ENCODE measurements around the gene DIAPH1. TPM values are rescaled to one million over a fixed set of nuclear protein-coding genes. Genes with fewer than 3 reads are reported as not detected.

The DIAPH1 gene
- total RNA-seq, 4 donors from 2014 or later, result 27.7 to 69.4 (median 30.2) TPM

GRCh38 chr5:141492168-141492885, 126.5 kb downstream of the DIAPH1 start:
- no peak for DNase-seq
- no peaks in the 10 kb centered on the region for H3K9me3 ChIP-seq
- no peak overlapping the region for H3K27ac ChIP-seq
- no peaks in the 10 kb centered on the region for H3K4me1 ChIP-seq
- no peak overlapping the region for H3K4me3 ChIP-seq
- intact Hi-C loops (cut with DNase I; ENCODE audit: low total_unique reads), result no loop called here
- H3K36me3 ChIP-seq, result no peaks in the 10 kb centered on the region
- TF ChIP-seq CTCF (IDR thresholded peaks at IDR 0.05), result no peak
- TF ChIP-seq POLR2A (IDR thresholded peaks at IDR 0.05), result no peak
- H3K27me3 ChIP-seq, result no peaks in the 10 kb centered on the region

- Histone ChIP-seq H3K27me3 (no peaks in the 10 kb centered on the region), H3K4me3 (no peak overlapping the region), H3K27ac (no peak overlapping the region), H3K4me1 (no peaks in the 10 kb centered on the region), H3K9me3 (no peaks in the 10 kb centered on the region), H3K36me3 (no peaks in the 10 kb centered on the region)
- TF ChIP-seq POLR2A (IDR thresholded peaks at IDR 0.05), result no peak
- TF ChIP-seq CTCF (IDR thresholded peaks at IDR 0.05), result no peak
- intact Hi-C loops (cut with DNase I; ENCODE audit: low total_unique reads), result no loop called here
- no peak for DNase-seq
Measured at GRCh38 chr5:141491323-141492167, 127.3 kb downstream of the DIAPH1 start.

GRCh38 chr5:141490771-141491170, 128.0 kb downstream of the DIAPH1 start:
- H3K27ac ChIP-seq, result no peak overlapping the region
- TF ChIP-seq CTCF (IDR thresholded peaks at IDR 0.05) (no peak), POLR2A (IDR thresholded peaks at IDR 0.05) (no peak)
- H3K27me3 ChIP-seq, result no peaks in the 10 kb centered on the region
- intact Hi-C loops (cut with DNase I; ENCODE audit: low total_unique reads), result no loop called here
- no peaks in the 10 kb centered on the region for H3K4me1 ChIP-seq
- H3K9me3 ChIP-seq, result no peaks in the 10 kb centered on the region
- no peak for DNase-seq
- no peak overlapping the region for H3K4me3 ChIP-seq
- no peaks in the 10 kb centered on the region for H3K36me3 ChIP-seq

- DNase-seq, result no peak
- no peak overlapping the region for H3K4me3 ChIP-seq
- no peaks in the 10 kb centered on the region for H3K4me1 ChIP-seq
- intact Hi-C loops (cut with DNase I; ENCODE audit: low total_unique reads), result no loop called here
- TF ChIP-seq POLR2A (IDR thresholded peaks at IDR 0.05) (no peak), CTCF (IDR thresholded peaks at IDR 0.05) (no peak)
- no peaks in the 10 kb centered on the region for H3K36me3 ChIP-seq
- H3K9me3 ChIP-seq, result no peaks in the 10 kb centered on the region
- H3K27ac ChIP-seq, result no peak overlapping the region
- no peaks in the 10 kb centered on the region for H3K27me3 ChIP-seq
Measured at GRCh38 chr5:141490271-141490670, 128.5 kb downstream of the DIAPH1 start.

- DNase-seq, result no peak
- TF ChIP-seq POLR2A (IDR thresholded peaks at IDR 0.05), result no peak
- TF ChIP-seq CTCF (IDR thresholded peaks at IDR 0.05), result no peak
- no peaks in the 10 kb centered on the region for H3K36me3 ChIP-seq
- H3K9me3 ChIP-seq, result no peaks in the 10 kb centered on the region
- H3K4me3 ChIP-seq, result no peak overlapping the region
- no peaks in the 10 kb centered on the region for H3K27me3 ChIP-seq
- H3K27ac ChIP-seq, result no peak overlapping the region
- no peaks in the 10 kb centered on the region for H3K4me1 ChIP-seq
- intact Hi-C loops (cut with DNase I; ENCODE audit: low total_unique reads), result no loop called here
Measured at GRCh38 chr5:141489841-141490240, 129.0 kb downstream of the DIAPH1 start.
